ENCODE measurements around the gene ALDH1L1.

Gene ALDH1L1

DNA sequence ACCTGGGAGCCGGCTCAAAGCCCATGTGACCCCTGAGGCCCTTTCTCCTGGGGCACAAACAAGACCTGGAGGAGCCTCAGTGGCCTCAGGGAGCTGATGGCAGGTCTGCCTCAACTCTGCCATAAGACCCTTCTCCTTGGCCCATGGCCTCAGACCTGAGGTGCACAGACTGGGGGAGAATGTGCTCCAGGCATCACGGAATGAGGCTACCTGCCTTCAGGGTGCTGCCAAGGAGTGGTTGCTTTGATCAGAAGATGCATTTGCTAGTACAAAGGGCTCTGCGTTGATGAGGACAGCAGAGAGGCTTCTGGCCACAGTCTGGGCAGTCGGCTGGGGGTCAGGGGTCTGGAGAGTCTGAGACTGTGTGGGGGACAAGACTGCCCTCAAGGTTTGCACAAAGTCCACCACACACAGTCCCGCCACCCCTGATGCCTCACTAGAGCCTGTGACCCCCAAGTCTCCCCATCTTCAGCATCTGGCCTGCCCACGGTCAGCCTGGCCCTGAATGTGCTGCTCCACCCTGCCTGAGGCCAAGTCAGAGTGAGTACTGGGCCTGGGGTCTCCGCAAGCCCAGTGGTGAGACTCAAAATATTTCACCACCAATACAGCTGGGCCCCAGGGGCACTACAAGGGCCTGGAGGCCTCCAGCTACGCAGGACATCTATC, 26.6 kb downstream of the ALDH1L1 start:
- ATAC-seq = no peak

DNA sequence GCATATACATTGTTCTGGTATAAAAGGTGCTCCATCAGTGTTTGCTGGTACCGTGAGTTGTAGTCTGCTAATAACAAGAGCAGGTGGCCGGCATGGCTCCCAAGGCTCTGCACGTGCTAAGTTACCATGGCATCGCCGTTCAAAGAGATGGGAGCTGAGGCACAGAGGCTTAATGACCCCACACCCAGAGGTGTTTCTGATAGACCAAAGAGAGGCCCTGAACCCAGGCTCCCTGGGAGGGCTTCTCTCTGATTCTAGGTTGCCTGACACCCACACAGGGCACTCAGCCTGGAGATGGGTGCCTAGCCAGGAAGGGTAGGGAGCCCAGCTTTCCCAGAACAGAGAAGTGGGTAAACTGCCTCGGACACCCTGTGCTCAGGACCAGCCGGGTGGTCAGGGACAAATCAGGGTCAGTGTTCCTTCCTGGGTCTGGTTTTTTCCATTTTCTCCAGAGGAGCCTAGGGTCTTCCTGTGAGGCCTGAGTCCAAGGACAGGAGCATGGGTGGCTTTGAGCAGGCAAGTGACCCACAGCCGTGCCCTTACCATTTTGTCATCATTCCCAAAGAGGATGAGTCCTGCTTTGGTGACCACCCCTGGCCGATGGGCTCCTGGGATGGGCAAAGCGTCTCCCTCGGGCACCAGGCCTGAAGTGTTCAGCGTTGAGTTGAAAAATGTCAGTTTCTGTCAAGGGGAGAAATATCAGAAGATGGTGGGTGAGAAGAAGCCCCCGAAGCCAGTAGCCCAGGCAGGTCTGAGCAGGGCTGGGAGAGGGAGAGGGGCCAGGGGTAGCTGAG, 27.3 kb downstream of the ALDH1L1 start:
- ATAC-seq = no peak

DNA sequence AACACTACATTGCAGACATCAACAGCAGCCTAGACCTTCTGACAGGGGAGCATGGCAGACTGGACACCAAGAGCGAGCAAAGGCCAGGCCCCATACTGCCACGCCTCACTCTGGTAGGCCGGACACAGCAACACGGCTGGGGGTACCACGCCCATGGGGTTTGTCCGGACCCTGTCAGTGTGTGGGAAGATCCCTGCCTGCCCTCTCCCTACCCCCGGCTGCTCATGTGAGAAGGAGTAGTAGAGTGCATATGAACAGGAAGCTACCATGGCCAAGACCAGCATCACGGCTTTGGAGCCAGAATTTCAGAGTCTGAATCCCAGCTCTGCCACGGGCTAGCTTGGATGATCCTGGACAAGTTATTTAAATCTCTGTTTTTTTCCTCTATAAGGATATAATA, 27.9 kb downstream of the ALDH1L1 start:
- no peak for ATAC-seq

DNA sequence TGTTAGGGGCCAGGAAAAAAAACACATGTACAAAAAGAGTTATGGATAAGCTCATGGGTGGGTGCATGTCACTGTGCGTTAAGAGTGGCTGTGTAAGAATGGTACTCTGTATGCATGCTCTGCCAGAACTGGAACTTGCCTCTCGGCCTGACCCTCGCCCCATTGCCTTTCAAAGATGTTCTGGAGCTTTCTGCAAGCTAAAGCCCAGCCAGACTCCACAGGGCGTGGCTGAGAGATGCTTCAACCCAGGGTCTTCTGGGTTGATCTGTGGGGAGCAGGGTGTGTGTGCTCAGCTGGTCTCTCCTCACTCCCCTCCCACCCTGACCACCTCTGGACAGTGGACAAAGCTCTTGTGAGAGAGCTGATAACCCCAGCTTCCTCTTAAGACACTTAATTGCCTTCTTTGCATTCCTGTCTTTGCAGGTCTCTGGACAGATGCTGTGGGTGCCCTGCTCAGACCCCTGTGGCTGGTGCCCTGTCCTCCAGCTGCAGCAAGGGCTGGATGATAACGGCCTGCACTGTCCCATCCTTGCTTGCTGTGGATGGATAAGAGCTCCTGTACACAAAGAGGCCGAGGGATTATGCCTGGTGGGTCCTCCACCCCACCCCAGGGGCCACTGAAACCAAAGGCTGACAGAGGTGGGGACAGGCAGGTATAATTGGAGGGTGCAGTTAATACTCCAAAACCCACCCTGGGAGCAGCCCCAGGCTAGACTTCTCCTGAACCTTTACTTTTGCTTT, 28.7 kb downstream of the ALDH1L1 start:
- no peak for ATAC-seq

DNA sequence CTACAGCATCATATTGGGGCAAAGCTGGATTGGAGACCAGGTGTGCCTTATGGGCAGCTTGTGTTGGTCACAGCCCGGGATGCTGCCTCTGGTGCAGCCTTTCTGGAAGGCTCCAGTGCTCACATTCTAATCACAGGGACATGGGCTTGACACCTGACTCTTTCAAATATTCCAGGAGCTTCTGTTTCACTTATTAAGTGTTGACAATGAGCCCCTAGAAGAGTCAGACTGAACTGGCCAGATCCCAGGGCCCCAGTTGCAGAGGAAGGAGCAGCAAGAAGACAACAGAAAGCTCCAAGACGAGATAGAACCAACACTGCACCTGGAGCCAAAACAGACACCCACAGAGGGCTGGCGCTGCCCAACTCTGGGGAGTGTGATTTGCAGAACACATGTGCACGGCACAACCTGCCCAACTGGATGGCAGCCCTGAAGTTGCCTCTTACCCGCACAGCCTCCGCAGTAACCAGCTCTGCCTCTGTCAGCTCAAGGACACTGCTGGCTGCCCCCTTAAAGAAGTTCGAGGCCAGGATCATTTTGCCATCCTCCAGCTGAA, 30.3 kb downstream of the ALDH1L1 start:
- no peak for ATAC-seq

DNA sequence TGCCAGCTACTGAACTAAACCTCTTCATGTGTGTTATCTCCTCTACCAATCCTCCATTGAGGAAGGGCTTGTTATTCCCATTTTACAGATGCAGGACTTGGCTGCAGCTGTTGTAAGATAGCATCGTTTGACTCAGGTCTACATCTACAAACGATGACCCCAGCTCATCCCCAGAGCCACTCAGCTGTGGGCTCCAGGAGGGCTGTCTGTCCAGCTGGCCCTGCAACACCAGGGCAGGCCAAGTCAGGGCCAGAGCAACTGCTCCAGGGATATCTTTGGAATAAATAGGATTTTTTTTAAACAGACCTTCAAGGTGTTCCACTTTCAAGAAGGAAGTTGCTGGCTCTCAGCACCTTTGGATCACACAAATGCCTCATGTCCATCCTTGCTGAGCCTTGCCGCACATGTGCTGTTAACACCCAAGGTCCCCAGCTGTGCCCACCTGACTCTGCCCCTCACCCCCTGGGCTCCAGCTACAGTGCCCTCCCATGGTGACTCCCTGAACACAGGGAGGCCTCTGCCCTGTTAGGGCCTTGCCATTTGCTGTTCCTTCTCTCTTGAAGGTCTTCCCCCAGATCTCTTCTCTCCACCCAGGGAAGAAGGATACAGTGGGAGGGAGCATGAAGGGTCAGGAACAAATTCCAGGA, 31.0 kb downstream of the ALDH1L1 start:
- ATAC-seq = no peak

DNA sequence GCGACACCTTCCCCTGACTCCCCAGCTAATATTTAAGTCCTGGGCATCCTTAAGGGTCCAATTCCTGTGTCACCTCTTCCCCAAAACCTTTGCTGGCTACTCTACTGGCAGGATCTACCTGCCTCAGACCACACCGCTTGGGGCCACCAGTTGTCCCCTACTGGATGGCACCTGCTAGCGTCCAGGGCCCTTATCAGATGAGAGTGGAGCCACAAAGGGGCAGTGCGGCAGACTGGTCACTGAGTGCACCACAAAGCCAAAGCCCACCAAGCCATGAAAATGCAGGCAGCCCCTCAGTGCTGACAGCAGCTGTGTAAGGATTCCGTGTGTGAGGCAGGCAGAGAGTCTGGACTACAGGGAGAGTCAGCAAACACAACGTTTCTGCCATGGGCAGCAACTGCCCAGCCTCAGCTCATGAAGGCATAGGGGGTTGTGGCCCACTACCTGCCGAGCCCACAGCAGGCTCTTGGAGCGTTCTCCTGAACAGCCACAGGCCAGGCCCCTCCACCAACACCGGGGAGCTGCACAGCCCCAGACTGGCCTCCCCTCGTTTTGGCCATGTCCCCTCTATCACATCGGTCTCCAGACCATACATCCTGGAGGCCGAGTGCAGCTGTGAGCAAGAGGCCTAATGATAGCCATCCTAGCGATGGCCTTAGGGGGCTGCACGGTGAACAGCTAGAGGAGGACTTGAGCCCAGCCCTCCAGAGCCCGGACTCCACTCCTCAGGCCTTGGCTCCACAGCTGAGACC, 32.3 kb downstream of the ALDH1L1 start:
- no peak for ATAC-seq

DNA sequence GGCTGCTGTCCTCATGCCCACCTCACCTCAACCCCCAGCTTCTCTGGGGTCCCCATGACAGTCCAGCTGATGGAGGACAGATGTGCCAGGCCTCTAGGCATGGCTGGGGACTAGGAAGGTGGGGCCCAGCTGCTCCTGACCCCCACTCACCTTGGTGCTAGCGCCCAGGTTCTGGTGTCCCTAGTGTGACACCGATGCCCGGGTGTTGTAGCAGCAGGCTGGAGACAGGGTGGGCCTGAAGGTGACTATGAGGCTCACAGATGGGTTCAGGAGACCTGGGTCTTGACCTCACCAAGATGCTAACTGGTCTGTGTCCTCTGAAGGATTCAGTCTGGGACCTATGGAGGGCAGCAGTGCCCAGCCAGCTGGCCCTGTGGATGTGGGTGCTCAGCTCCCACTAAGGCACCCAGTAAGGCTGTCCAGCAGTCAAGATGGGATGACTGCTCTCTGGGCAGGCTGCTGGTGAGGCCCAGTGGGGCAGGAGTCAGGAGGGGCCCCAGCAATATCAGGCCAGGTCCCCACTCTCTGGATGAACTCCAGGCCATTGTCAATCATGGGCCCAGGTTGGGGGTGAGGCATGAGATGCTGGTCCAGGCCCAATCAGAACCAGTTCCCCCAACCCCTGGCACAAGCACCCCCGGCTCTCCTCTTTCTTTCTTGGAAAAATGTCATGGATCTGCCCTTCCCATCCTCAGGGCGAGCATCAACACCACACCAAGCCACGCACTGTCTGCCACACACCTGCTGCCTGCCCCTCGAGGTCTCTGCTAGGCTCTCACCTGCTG, 33.0 kb downstream of the ALDH1L1 start:
- ATAC-seq = no peak

DNA sequence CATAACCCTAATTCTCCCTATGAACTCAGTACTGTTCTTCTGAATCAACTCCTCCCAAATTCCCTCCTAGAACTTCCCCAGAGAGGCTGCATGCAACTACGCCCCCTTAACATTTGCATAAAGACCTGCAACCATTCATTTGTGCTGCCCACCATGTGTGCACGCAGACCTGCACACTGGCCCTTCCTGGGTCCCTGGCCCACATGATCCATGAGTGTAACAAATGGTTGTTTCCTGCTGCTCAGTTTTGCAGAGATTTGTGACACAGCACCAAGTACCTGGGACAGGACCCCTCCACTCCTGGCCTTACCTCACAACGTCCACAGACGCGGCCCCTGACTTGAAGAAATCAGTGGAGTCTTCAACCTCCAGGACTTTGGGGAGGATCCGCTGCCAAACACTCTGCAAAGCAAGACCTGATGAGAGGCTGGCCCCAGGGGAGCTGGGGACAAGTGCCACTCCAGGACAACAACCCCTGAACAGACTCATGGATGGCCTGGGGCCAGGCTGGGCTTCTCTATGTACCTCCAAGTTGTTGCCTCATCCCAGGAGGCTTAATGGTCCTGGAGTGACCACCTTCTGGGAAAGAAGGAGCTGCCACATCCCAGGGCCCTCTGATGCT, 33.8 kb downstream of the ALDH1L1 start:
- ATAC-seq = no peak

DNA sequence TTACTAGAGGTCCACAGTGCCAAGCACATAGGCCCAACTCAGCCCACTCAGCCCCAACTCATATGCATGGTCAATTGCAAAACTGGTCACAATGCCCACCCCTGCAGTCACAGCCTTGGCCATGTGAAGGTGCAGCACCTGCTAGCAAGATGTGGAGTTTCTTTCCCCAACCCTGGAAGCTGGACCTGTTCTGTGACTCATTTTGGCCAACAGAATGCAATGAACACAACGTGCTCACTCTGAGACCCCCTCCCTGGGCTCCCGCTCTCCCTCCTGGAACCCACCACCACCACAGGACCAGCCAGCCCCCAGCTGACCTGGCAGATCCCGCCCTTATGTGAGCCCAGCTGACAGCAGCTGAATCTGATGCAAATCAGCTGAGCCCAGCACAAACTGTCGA, 34.4 kb downstream of the ALDH1L1 start:
- ATAC-seq = no peak

DNA sequence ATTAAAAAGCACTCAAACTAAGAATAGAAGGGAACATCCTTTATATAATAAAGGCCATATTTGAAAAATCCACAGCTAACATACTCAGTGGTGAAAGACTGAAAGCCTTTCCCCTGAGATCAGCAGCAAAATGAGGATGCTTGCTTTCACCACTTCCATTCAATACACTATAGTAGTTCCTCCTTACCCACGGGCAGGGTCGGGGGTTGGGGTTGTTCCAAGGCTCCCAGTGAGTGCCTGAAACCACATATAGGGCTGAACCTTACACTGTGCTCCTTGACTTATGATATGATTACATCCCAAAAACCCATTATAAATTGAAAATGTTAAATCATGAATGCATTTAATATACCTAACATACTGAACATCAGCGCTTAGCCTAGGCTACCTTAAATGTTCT, 37.7 kb downstream of the ALDH1L1 start:
- no peak for ATAC-seq

DNA sequence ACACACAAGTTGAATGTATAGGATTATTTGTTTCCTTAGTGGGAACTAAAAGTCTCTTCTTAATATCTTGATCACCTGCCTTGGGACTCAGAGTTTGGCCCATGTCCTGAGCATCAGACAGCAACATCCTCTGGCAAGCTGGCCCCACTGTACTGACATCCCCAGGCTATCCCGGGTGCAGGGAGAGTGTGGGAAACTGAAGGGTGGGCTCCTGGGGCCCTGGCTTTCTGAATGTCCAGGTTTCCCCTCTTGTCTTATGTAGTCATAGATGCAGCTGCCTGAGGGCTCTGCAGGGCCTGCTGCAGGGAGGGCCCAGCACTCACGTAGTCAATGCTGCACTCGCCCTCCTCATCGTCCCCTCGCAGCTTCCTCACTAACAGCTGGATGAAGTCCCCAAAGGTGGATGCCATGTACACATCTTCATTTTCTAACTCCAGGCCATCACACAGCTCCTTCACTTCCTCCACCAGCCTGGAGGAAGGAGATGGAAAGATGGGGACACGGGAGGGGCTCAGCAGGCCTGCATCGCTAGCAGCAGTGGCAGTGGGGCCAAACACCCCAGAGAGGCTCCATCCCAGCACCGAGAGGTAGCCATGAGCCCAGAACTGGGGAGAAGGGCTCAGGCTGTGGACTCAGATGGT, 42.8 kb downstream of the ALDH1L1 start:
- no peak for ATAC-seq

DNA sequence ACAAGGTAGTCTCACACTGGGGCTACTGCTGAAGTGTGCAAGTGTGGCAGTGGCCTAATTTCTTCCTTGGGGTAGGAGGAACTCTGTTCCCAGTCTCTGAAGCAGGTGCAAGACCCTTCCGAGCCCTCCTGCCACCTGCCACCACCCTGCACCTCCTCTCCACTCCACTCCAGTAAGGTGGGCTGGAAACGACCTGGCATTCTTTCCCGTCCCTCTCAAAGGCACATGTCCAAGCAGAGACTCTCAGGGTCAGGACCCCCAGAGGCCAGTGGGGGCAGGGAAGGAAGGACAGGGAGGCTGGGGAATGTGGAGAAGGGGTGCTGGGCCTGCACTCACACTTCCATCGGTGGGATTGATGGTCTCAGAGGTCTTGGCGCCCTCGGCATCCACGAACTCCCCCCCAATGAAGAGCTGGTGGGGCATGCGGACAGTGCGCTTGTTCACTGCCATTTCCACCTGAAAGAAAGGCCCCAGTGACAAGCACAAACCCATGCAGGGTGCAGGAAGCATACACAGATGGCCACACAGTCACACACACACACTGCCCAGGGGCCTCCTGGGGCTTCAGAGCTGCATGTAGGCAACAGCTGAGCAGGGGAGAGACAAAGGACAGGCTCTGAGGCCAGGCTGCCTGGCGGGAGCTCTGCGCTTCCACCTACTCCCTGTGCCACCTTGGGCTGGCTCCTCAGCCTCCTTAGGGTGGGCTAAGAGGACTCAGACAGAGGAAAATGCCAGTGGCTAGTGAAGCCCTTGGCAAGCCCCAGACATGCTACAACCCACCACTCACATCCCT, 43.8 kb downstream of the ALDH1L1 start:
- ATAC-seq = no peak

DNA sequence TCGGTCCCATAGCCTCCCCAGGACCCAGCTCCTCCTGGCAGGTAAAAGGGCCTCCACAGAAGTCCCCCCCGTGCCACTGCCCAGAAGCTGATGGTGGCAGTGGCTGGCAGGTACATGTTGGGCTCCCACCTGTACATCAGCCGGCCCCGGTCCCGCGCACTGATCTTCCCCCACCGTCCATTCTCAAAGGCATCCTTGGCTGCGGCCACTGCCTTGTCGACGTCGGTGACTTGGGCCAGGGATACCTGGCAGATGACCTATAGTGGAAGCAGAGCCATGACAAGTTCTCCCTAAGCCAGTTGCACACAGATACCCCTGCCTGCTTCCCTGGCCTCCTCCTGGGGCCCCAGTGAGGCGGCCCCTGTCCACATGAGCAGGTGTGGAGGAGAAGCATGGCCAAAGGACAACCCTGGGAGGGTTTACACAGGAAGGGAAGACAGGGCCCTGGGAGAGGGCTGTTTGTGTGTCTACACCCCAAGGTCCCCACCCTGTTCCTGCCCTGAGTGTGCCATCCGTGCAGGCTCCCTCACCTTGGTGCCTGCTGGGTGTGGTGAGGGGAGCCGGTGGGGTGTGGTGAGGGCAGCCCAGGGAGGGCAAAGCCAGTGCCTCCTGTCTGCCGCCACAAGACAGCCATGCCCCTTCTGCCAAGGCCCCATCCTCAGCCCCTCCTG, 44.8 kb downstream of the ALDH1L1 start:
- ATAC-seq = no peak

DNA sequence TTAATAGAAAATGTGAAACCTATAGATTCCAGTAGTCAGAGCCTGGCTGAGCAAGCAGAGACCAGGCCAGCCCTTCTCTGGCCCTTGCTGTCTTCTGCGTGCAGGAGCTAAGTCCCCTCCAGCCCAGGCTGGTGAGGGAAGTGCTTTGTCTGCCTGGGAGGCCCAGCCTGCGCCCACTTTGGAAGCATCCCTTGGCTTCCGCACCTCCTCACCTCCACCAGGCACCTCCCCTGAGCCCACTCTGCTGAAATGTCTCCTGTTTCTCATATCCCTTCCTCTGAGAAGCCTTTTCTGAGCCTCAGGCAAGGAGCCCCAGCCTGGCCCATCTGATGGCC, 45.3 kb downstream of the ALDH1L1 start:
- ATAC-seq = no peak

DNA sequence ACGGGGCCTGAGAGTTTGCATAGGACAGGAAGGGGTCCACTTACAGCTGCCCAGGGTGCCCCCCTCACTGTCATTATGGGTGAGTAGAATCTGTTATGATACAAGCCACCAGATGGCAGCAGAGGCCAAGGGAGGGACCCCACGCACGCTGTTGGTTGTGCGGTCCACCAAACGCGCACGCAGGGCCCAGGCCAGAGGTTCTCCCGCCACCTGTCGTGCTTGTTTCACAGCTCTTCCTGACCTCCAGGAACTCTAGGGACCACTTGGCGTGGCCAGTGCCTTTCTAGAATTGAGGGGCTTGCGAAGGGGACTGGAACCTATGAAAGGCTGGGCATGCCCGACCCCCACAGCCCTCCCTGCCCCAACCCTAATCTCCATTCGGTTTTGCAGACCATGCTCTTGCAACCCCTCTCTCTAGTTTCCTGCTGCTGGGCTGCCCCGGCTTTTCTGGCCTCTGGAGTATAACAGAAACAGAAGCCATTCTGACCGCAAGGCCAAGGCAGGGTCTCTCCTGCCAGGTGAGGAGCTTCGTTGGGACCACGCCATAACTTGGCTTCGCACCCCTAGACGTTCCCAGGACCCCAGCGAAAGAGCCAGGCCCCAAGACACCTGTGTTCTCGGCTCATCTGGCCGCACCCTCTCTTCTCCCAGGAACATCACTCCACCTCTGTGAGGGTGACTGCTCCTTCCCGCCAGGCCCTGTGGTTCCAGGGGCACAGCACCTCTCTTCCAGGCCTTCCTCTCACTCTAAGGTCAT, 46.0 kb downstream of the ALDH1L1 start:
- peak; percentile 42 to 56 for ATAC-seq

DNA sequence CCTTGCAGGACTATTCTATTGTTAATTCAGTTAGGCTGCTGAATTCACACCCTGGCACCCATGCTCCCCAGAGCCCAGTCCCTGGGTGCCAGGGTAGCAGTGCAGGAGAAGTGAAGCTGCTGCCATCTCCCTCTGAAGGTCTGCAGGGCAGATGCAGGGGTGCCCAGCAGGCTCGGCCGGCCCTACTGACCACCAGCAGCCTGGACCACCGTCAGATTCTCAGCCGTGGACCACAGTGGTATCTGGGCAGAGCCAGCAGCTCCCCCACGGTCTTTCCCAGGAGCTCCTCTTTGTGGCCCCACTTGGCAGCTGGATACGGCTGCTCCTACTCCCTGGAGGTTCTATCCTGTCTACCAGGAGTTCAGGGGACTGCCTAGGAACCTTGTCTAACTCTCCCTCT, 46.8 kb downstream of the ALDH1L1 start:
- no peak for ATAC-seq
